Tibial nerve (tissue), 4 donors: Measurements from ENCODE around the gene SLIT3. TPM values are rescaled to one million over a fixed set of nuclear protein-coding genes. Genes with fewer than 3 reads are reported as not detected.
"Not testable (repeated sequence)": the region's sequence is repeated elsewhere in the genome, so short reads cannot be mapped to it uniquely, and the experiment has no call there.

Source experiments
- DNase-seq, 2 donors: peaks; one replicate each; pipeline ENCODE4 v3.0.0-alpha.2; 2019; ENCODE audit warnings: low spot score in 2 of 2
- H3K27ac ChIP-seq, 4 donors: fragments of 200-600 bp; sonication (generic) in 3 of 4; one replicate each; pipeline ENCODE4 v1.5.1; 2017 to 2019; ENCODE audit warnings: mild to moderate bottlenecking in 1 of 4
- H3K27me3 ChIP-seq, 2 donors: fragments of 200-600 bp; sonication (generic) in 1 of 2; one replicate each; pipeline versions ENCODE4 v1.5.1 to v1.6.0; 2017 to 2019
- H3K36me3 ChIP-seq, 3 donors: fragments of 200-600 bp; sonication (generic); one replicate each; pipeline ENCODE4 v1.5.1; 2018 to 2019
- H3K4me1 ChIP-seq, 4 donors: fragments of 200-600 bp; sonication (generic) in 3 of 4; one replicate each; pipeline ENCODE4 v1.5.1; 2017 to 2019
- H3K4me3 ChIP-seq, 4 donors: fragments of 200-600 bp; sonication (generic) in 3 of 4; one replicate each; pipeline ENCODE4 v1.5.1; 2017 to 2019; ENCODE audit warnings: mild to moderate bottlenecking in 1 of 4, moderate library complexity in 1 of 4
- H3K9me3 ChIP-seq, 4 donors: fragments of 200-600 bp; sonication (generic) in 3 of 4; one replicate each; pipeline ENCODE4 v1.5.1; 2017 to 2019
- EP300 ChIP-seq, 2 donors: sonication (generic); formaldehyde crosslinking; IDR thresholded peaks; one replicate each; pipeline ENCODE4 v1.6.1; 2017; ENCODE audit warnings: antibody characterized with exemption in 2 of 2, mild to moderate bottlenecking in 1 of 2
- POLR2A ChIP-seq, 2 donors: fragments of 450-650 bp; IDR thresholded peaks; one replicate each; pipeline ENCODE4 v1.6.1; 2017; ENCODE audit warnings: antibody characterized with exemption in 2 of 2, mild to moderate bottlenecking in 2 of 2, moderate library complexity in 2 of 2
- WGBS, 2 donors: methylation state at CpG; one replicate each; pipeline ENCODE4 v1.1.5; 2018; 5-methylcytosine and 5-hydroxymethylcytosine counted together
- total RNA-seq, 4 donors: library from RNA; depleted of rRNA; stranded (reverse); fragments of >200 nt; gene quantifications; one replicate each; pipeline ENCODE4 v1.1.0, GENCODE V29; 2016
- TF ChIP-seq, protein P1 (sequence below), 5 experiments: fragments of 200-600 bp in 3 of 5; fragments of 450-650 bp in 2 of 5; sonication (generic) in 3 of 5; IDR thresholded peaks; one replicate each; pipeline ENCODE4 v1.5.1; 2016 to 2019; ENCODE audit warnings: antibody characterized with exemption in 5 of 5, mild to moderate bottlenecking in 3 of 5, moderate library complexity in 2 of 5

Gene SLIT3
- total RNA-seq, 4 donors from 2014 or later = 16.6 to 39.0 (median 20.2) TPM

GRCh38 chr5:168647083-168647482 lies 653.9 kb downstream of the SLIT3 start:
- Histone ChIP-seq H3K27me3 (no peaks in the 10 kb centered on the region), H3K9me3 (peaks cover 0 to 10% (median 0%) of the 10 kb centered on the region in 4 donors), H3K27ac (no peak overlapping the region), H3K4me1 (peaks cover 0 to 6% (median 0%) of the 10 kb centered on the region in 4 donors), H3K36me3 (no peaks in the 10 kb centered on the region), H3K4me3 (no peak overlapping the region)
- TF ChIP-seq, protein P1, sequence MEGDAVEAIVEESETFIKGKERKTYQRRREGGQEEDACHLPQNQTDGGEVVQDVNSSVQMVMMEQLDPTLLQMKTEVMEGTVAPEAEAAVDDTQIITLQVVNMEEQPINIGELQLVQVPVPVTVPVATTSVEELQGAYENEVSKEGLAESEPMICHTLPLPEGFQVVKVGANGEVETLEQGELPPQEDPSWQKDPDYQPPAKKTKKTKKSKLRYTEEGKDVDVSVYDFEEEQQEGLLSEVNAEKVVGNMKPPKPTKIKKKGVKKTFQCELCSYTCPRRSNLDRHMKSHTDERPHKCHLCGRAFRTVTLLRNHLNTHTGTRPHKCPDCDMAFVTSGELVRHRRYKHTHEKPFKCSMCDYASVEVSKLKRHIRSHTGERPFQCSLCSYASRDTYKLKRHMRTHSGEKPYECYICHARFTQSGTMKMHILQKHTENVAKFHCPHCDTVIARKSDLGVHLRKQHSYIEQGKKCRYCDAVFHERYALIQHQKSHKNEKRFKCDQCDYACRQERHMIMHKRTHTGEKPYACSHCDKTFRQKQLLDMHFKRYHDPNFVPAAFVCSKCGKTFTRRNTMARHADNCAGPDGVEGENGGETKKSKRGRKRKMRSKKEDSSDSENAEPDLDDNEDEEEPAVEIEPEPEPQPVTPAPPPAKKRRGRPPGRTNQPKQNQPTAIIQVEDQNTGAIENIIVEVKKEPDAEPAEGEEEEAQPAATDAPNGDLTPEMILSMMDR (IDR thresholded peaks at IDR 0.05) = no peak
- TF ChIP-seq EP300 (IDR thresholded peaks at IDR 0.05) (peak in 1 of 2 donors; percentile 63), POLR2A (IDR thresholded peaks at IDR 0.05) (no peak)
- DNase-seq = no peak

DNA sequence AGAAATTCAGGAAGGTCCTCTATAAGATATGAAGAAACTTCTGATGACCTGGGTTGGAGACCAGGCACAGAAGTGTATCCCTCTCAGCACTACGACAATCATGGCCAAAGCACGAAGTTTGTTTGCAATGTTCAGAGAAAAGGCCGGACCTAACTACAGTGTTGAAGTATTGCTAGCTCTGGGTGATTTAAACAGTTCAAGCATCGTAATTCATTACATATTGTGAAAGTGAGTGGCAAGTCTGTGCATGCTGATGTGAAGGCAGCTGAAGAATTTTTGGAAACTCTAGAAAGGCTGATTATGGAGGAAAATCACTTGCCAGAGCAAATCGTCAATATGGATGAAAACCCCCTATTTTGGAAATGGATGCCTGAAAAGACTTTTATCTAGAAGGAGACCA lies 654.6 kb downstream of the SLIT3 start:
- no peak for TF ChIP-seq EP300 (IDR thresholded peaks at IDR 0.05)
- TF ChIP-seq, protein P1 (IDR thresholded peaks at IDR 0.05) = no peak
- TF ChIP-seq POLR2A (IDR thresholded peaks at IDR 0.05) = no peak
- no peak for DNase-seq
- no peak overlapping the region for H3K4me3 ChIP-seq
- H3K27ac ChIP-seq = no peak overlapping the region
- 89 to 90% methylated on average over 5 of the region's 5 CpGs for WGBS, 2 donors
- peaks cover 0 to 10% (median 0%) of the 10 kb centered on the region in 4 donors for H3K9me3 ChIP-seq
- no peaks in the 10 kb centered on the region for H3K27me3 ChIP-seq
- H3K36me3 ChIP-seq = no peaks in the 10 kb centered on the region
- H3K4me1 ChIP-seq = no peaks in the 10 kb centered on the region

GRCh38 chr5:168645195-168645594 lies 655.7 kb downstream of the SLIT3 start:
- DNase-seq = no peak
- no peak overlapping the region for H3K27ac ChIP-seq
- WGBS, 2 donors = 94 to 95% methylated on average over 3 of the region's 3 CpGs
- no peaks in the 10 kb centered on the region for H3K36me3 ChIP-seq
- H3K27me3 ChIP-seq = no peaks in the 10 kb centered on the region
- peaks cover 0 to 10% (median 0%) of the 10 kb centered on the region in 4 donors for H3K9me3 ChIP-seq
- H3K4me3 ChIP-seq = no peak overlapping the region
- H3K4me1 ChIP-seq = no peaks in the 10 kb centered on the region
- TF ChIP-seq EP300 (IDR thresholded peaks at IDR 0.05) (no peak), POLR2A (IDR thresholded peaks at IDR 0.05) (no peak)
- TF ChIP-seq, protein P1 (IDR thresholded peaks at IDR 0.05) = no peak

DNA sequence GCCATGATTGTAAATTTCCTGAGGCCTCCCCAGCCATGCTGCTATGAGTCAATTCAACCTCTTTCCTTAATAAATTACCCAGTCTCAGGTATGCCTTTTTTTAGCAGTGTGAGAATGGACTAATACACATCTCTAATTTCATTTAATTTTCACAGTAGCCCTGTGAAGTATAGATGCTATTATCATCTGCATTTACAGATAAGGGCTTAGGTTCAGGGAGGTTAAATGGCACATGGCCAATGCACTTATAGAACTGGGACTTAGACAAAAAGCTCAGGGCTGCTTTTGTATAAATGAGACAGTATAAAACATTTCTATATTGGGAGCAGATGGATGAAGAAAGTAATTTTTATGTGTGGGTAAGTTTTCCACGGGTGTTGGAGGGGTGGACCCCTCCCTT lies 658.9 kb downstream of the SLIT3 start:
- TF ChIP-seq EP300 (IDR thresholded peaks at IDR 0.05) (no peak), POLR2A (IDR thresholded peaks at IDR 0.05) (no peak)
- TF ChIP-seq, protein P1 (IDR thresholded peaks at IDR 0.05) = no peak
- DNase-seq = no peak
- H3K4me1 ChIP-seq = peaks cover 0 to 9% (median 0%) of the 10 kb centered on the region in 4 donors
- no peaks in the 10 kb centered on the region for H3K36me3 ChIP-seq
- H3K27me3 ChIP-seq = no peaks in the 10 kb centered on the region
- 12 to 16% methylated on average over 1 of the region's 1 CpG for WGBS, 2 donors
- H3K4me3 ChIP-seq = no peak overlapping the region
- no peak overlapping the region for H3K27ac ChIP-seq
- H3K9me3 ChIP-seq = peaks cover 0 to 7% (median 0%) of the 10 kb centered on the region in 4 donors

DNA sequence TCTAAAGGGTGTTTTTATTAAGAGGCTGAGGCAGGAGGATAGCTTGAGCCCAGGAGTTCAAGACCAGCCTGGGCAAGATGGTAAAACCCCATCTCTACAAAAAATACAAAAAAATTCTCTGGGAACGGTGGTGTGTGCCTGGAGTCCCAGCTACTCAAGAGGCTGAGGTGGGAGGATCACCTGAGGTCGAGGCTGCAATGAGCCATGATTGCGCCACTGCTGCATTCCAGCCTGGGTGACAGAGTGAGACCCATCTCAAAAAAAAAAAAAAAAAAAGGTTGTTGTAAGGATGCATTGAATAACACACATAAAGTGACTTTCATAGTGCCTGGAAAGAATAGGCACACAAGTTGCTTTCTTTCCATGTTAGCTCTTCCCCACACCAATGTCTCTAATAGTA lies 662.1 kb downstream of the SLIT3 start:
- 90 to 91% methylated on average over 3 of the region's 3 CpGs for WGBS, 2 donors
- H3K4me1 ChIP-seq, H3K4me3 ChIP-seq, H3K27me3 ChIP-seq, DNase-seq, H3K27ac ChIP-seq, H3K9me3 ChIP-seq, H3K36me3 ChIP-seq: not testable (repeated sequence)

DNA sequence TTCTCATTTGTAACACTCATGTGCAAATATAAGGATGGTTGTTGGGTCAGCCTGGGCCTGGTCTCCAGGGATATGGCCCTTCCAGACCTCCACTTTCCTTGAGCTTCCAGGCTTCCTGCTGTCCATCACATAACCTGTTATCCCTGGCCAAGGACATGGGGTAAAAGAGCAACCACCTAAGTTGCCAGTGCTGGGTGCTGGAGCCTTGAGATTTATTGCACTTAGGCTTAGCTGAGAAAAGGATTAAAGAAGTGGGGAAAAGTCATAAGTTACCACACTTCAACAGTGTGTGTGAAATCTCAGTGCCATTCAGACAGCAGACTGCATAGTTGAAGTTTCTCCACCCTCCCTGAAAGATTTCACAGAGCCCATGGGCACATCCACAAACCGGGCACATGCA lies 663.1 kb downstream of the SLIT3 start:
- H3K9me3 ChIP-seq = no peaks in the 10 kb centered on the region
- no peaks in the 10 kb centered on the region for H3K27me3 ChIP-seq
- H3K4me3 ChIP-seq = no peak overlapping the region
- WGBS, 2 donors = 67 to 88% methylated on average over 1 of the region's 1 CpG
- no peak for DNase-seq
- H3K27ac ChIP-seq = peak overlapping the region in 1 of 4 donors; percentile 28
- H3K36me3 ChIP-seq = no peaks in the 10 kb centered on the region
- no peak for TF ChIP-seq EP300 (IDR thresholded peaks at IDR 0.05)
- TF ChIP-seq, protein P1 (IDR thresholded peaks at IDR 0.05) = no peak
- no peak for TF ChIP-seq POLR2A (IDR thresholded peaks at IDR 0.05)
- H3K4me1 ChIP-seq = peaks cover 0 to 9% (median 0%) of the 10 kb centered on the region in 4 donors
